Esophagus muscularis mucosa (tissue), 4 donors: ENCODE measurements around the gene PPP1R12A. TPM values are rescaled to one million over a fixed set of nuclear protein-coding genes. Genes with fewer than 3 reads are reported as not detected.
A peak's percentile ranks its signal among the peaks of the same experiment; 100 is the strongest.

Experiments
- DNase-seq: peaks from one replicate; pipeline ENCODE4 v3.0.0-alpha.2; 2017; ENCODE audit errors: extremely low spot score
- H3K27ac ChIP-seq, 4 donors: fragments of 200-600 bp; sonication (generic); replicated peaks in 1 of 4; 1 replicate in 3 of 4; 2 replicates in 1 of 4; pipeline ENCODE4 v1.5.1; 2016 to 2019; ENCODE audit warnings: mild to moderate bottlenecking in 1 of 4
- H3K27me3 ChIP-seq, 4 donors: fragments of 200-600 bp; sonication (generic); one replicate each; pipeline versions ENCODE4 v1.5.1 to v1.6.0; 2016 to 2019
- H3K36me3 ChIP-seq, 4 donors: fragments of 200-600 bp; sonication (generic); one replicate each; pipeline ENCODE4 v1.5.1; 2016 to 2019
- H3K4me1 ChIP-seq, 4 donors: fragments of 200-600 bp; sonication (generic); one replicate each; pipeline ENCODE4 v1.5.1; 2016 to 2019
- H3K4me3 ChIP-seq, 4 donors: fragments of 200-600 bp; sonication (generic); 1 replicate in 2 of 4; 2 replicates in 2 of 4; pipeline ENCODE4 v1.5.1; 2016 to 2019; ENCODE audit warnings: mild to moderate bottlenecking in 4 of 4, moderate library complexity in 1 of 4
- H3K9me3 ChIP-seq, 4 donors: fragments of 200-600 bp; sonication (generic); 1 replicate in 3 of 4; 2 replicates in 1 of 4; pipeline ENCODE4 v1.5.1; 2016 to 2019
- CTCF ChIP-seq, 3 experiments: fragments of 200-600 bp in 2 of 3; fragments of 450-650 bp in 1 of 3; sonication (generic) in 2 of 3; IDR thresholded peaks; one replicate each; pipeline ENCODE4 v1.5.1; 2017 to 2019; ENCODE audit warnings: antibody characterized with exemption in 3 of 3, mild to moderate bottlenecking in 2 of 3, moderate library complexity in 1 of 3
- EP300 ChIP-seq: sonication (generic); formaldehyde crosslinking; IDR thresholded peaks from one replicate; pipeline ENCODE4 v1.6.1; 2017; ENCODE audit warnings: antibody characterized with exemption
- POLR2A ChIP-seq: fragments of 450-650 bp; IDR thresholded peaks from one replicate; pipeline ENCODE4 v1.6.1; 2017; ENCODE audit warnings: antibody characterized with exemption, moderate library complexity, mild to moderate bottlenecking, low read depth
- POLR2AphosphoS5 ChIP-seq, 2 donors: sonication (generic); formaldehyde crosslinking; IDR thresholded peaks; one replicate each; pipeline ENCODE4 v1.6.1; 2017; ENCODE audit warnings: antibody characterized with exemption in 2 of 2
- WGBS: methylation state at CpG from one replicate; pipeline ENCODE4 v1.1.5; 2018; 5-methylcytosine and 5-hydroxymethylcytosine counted together
- intact Hi-C: fragments of 100-400 bp; cut with DNase I; formaldehyde crosslinking; loops from one replicate; pipeline ENCODE4 v1.15.1; 2023
- total RNA-seq, 4 donors: library from RNA; depleted of rRNA; stranded (reverse); fragments of >200 nt; gene quantifications; one replicate each; pipeline versions ENCODE4 v1.1.0 to v1.2.1, GENCODE V29; 2016

The PPP1R12A gene
- total RNA-seq, 4 donors from 2014 or later = 441 to 691 (median 542) TPM

- no peak for DNase-seq
- no peak overlapping the region for H3K4me3 ChIP-seq
- no peaks in the 10 kb centered on the region for H3K36me3 ChIP-seq
- no peaks in the 10 kb centered on the region for H3K27me3 ChIP-seq
- no peaks in the 10 kb centered on the region for H3K9me3 ChIP-seq
- 65% methylated on average over 5 of the region's 5 CpGs for WGBS
- H3K4me1 ChIP-seq = peaks cover 0 to 14% (median 1%) of the 10 kb centered on the region in 4 donors
- no peak for TF ChIP-seq POLR2A
- no peak for TF ChIP-seq EP300
- no peak for TF ChIP-seq CTCF (IDR thresholded peaks at IDR 0.05)
- no peak for TF ChIP-seq POLR2AphosphoS5 (IDR thresholded peaks at IDR 0.05)
- intact Hi-C loops = no loop called here
- H3K27ac ChIP-seq = no peak overlapping the region
Observed at GRCh38 chr12:79763766-79764452, 171.0 kb downstream of the PPP1R12A start.

- H3K27ac ChIP-seq = no peak overlapping the region
- intact Hi-C loops = no loop called here
- peaks cover 0 to 7% (median 0%) of the 10 kb centered on the region in 4 donors for H3K4me1 ChIP-seq
- DNase-seq = no peak
- H3K4me3 ChIP-seq = no peak overlapping the region
- H3K36me3 ChIP-seq = no peaks in the 10 kb centered on the region
- no peaks in the 10 kb centered on the region for H3K27me3 ChIP-seq
- TF ChIP-seq CTCF (IDR thresholded peaks at IDR 0.05) (no peak), POLR2A (no peak), EP300 (no peak), POLR2AphosphoS5 (IDR thresholded peaks at IDR 0.05) (no peak)
- peaks cover 0 to 11% (median 6%) of the 10 kb centered on the region in 4 donors for H3K9me3 ChIP-seq
- WGBS = 19% methylated on average over 1 of the region's 1 CpG
Observed at GRCh38 chr12:79761341-79761740, 173.6 kb downstream of the PPP1R12A start.

GRCh38 chr12:79747274-79747673, 187.6 kb downstream of the PPP1R12A start:
- H3K4me1 ChIP-seq = no peaks in the 10 kb centered on the region
- no peak for DNase-seq
- H3K27me3 ChIP-seq = no peaks in the 10 kb centered on the region
- no peak for TF ChIP-seq POLR2AphosphoS5 (IDR thresholded peaks at IDR 0.05)
- no peak for TF ChIP-seq POLR2A
- no peak for TF ChIP-seq CTCF (IDR thresholded peaks at IDR 0.05)
- no peak for TF ChIP-seq EP300
- no peak overlapping the region for H3K27ac ChIP-seq
- intact Hi-C loops = no loop called here
- no peak overlapping the region for H3K4me3 ChIP-seq
- peaks cover 0 to 5% (median 0%) of the 10 kb centered on the region in 4 donors for H3K9me3 ChIP-seq
- no peaks in the 10 kb centered on the region for H3K36me3 ChIP-seq

- H3K4me1 ChIP-seq = no peaks in the 10 kb centered on the region
- intact Hi-C loops = loop anchor here (2.0 to 5.0 kb wide), 2 partner anchors 183 to 331 kb away; no protein-coding TSS in a partner anchor
- peak; percentile 56 to 68 (median 63) for TF ChIP-seq CTCF (IDR thresholded peaks at IDR 0.05)
- TF ChIP-seq POLR2AphosphoS5 (IDR thresholded peaks at IDR 0.05) = no peak
- no peak overlapping the region for H3K4me3 ChIP-seq
- H3K27ac ChIP-seq = no peak overlapping the region
- no peaks in the 10 kb centered on the region for H3K27me3 ChIP-seq
- WGBS = 28% methylated on average over 4 of the region's 4 CpGs
- no peaks in the 10 kb centered on the region for H3K36me3 ChIP-seq
- no peak for DNase-seq
- no peaks in the 10 kb centered on the region for H3K9me3 ChIP-seq
Observed at GRCh38 chr12:79737875-79738718, 196.8 kb downstream of the PPP1R12A start.
